H1 (cell line): ENCODE data around the gene BRAT1. TPM values are rescaled to one million over a fixed set of nuclear protein-coding genes. Genes with fewer than 3 reads are reported as not detected.

ENCODE experiments used
- CTCF ChIA-PET: fragments of 300-600 bp; sonication (Branson Sonifier 250); formaldehyde crosslinking; loops from one replicate; lab custom pipeline; 2021; ENCODE audit not compliant: partially characterized antibody; lab: Charles Lee
- POLR2A ChIA-PET: fragments of 300-600 bp; sonication (Branson Sonifier 250); formaldehyde crosslinking; loops from one replicate; lab custom pipeline; 2021; ENCODE audit warnings: inconsistent platforms; ENCODE audit not compliant: partially characterized antibody; lab: Charles Lee
- DNase-seq, 2 experiments: peaks; one replicate each; pipeline versions ENCODE4 v3.0.0 to v3.0.0-alpha.2; 2010 to 2022; ENCODE audit warnings: low spot score in 2 of 2, low read depth in 1 of 2, mixed read lengths in 1 of 2
- FAIRE-seq: peaks from 2 replicates; lab custom pipeline; 2011; peaks lifted over from hg19 to GRCh38; lab: Jason Lieb, UNC
- H2AFZ ChIP-seq: 2 replicates; pipeline ENCODE4 v1.8.1; 2012; ENCODE audit warnings: low read length, inconsistent platforms
- H2AK5ac ChIP-seq: 2 replicates; pipeline ENCODE4 v1.6.1; 2013; ENCODE audit warnings: low read depth, low read length
- H2BK120ac ChIP-seq: replicated peaks from 2 replicates; pipeline ENCODE3; 2013; ENCODE audit warnings: low read depth, low read length, inconsistent platforms
- H2BK12ac ChIP-seq: 2 replicates; pipeline ENCODE4 v1.6.1; 2013; ENCODE audit warnings: low read depth, low read length
- H2BK15ac ChIP-seq: 2 replicates; pipeline ENCODE4 v1.6.1; 2013; ENCODE audit warnings: low read length
- H2BK20ac ChIP-seq: 2 replicates; pipeline ENCODE4 v1.6.1; 2013; ENCODE audit warnings: low read length
- H2BK5ac ChIP-seq: 2 replicates; pipeline ENCODE4 v1.6.1; 2013; ENCODE audit warnings: low read depth, low read length
- H3K14ac ChIP-seq: 2 replicates; pipeline ENCODE4 v1.6.1; 2013; ENCODE audit warnings: inconsistent platforms; ENCODE audit not compliant: insufficient read length
- H3K18ac ChIP-seq: 2 replicates; pipeline ENCODE4 v1.6.1; 2013; ENCODE audit warnings: low read length; ENCODE audit errors: extremely low read depth
- H3K23ac ChIP-seq: 2 replicates; pipeline ENCODE4 v1.6.1; 2013; ENCODE audit warnings: inconsistent platforms; ENCODE audit not compliant: insufficient read length
- H3K23me2 ChIP-seq: 2 replicates; pipeline ENCODE4 v1.6.1; 2013; ENCODE audit warnings: low read depth, low read length
- H3K27ac ChIP-seq: 2 replicates; pipeline ENCODE4 v1.6.1; 2011; ENCODE audit warnings: low read depth, low read length, inconsistent platforms
- H3K27me3 ChIP-seq, 4 experiments: replicated peaks in 1 of 4; 1 replicate in 1 of 4; 2 replicates in 3 of 4; pipeline versions ENCODE4 v1.6.1 to v1.8.1; 2011 to 2013; ENCODE audit warnings: low read length in 3 of 4, mild to moderate bottlenecking in 3 of 4, inconsistent platforms in 2 of 4, mixed read lengths in 2 of 4, moderate library complexity in 1 of 4; ENCODE audit not compliant: control insufficient read depth in 3 of 4, insufficient read depth in 3 of 4; ENCODE audit errors: extremely low read depth in 1 of 4
- H3K36me3 ChIP-seq, 4 experiments: 2 replicates each; pipeline versions ENCODE4 v1.6.1 to v1.8.1; 2011 to 2013; ENCODE audit warnings: mild to moderate bottlenecking in 4 of 4, low read length in 3 of 4, moderate library complexity in 2 of 4, control low read depth in 1 of 4, inconsistent platforms in 1 of 4; ENCODE audit not compliant: insufficient read depth in 4 of 4, control insufficient read depth in 2 of 4
- H3K4ac ChIP-seq: replicated peaks from 2 replicates; pipeline ENCODE3; 2013; ENCODE audit warnings: low read length, low read depth, mixed read lengths, inconsistent platforms; ENCODE audit not compliant: insufficient read length
- H3K4me1 ChIP-seq, 4 experiments: replicated peaks in 1 of 4; 1 replicate in 1 of 4; 2 replicates in 3 of 4; pipeline versions ENCODE4 v1.6.1 to v1.8.1; 2011 to 2013; ENCODE audit warnings: low read length in 3 of 4, inconsistent platforms in 2 of 4, mixed read lengths in 1 of 4; ENCODE audit not compliant: insufficient read depth in 4 of 4, control insufficient read depth in 3 of 4
- H3K4me2 ChIP-seq, 2 experiments: 2 replicates each; pipeline versions ENCODE4 v1.6.1 to v1.8.1; 2011 to 2013; ENCODE audit warnings: low read depth in 2 of 2, low read length in 2 of 2, control low read depth in 1 of 2, inconsistent platforms in 1 of 2, mild to moderate bottlenecking in 1 of 2; ENCODE audit not compliant: insufficient read depth in 1 of 2
- H3K4me3 ChIP-seq, 4 experiments: fragments of 200-600, 300-600 bp in 1 of 4; sonication (generic), shearing (Covaris generic), sonication (Bioruptor Twin) in 1 of 4; 2 replicates each; pipeline versions ENCODE4 v1.5.1 to v1.8.1; 2011 to 2016; ENCODE audit warnings: low read length in 4 of 4, low read depth in 3 of 4, control low read depth in 2 of 4, inconsistent platforms in 2 of 4, mild to moderate bottlenecking in 2 of 4, mixed read lengths in 1 of 4, moderate library complexity in 1 of 4; ENCODE audit not compliant: insufficient read depth in 2 of 4; ENCODE audit errors: extremely low read depth in 1 of 4
- H3K56ac ChIP-seq: replicated peaks from 2 replicates; pipeline ENCODE3; 2013; ENCODE audit warnings: low read depth, mild to moderate bottlenecking, mixed read lengths, low read length, inconsistent platforms; ENCODE audit not compliant: insufficient read length
- H3K79me1 ChIP-seq: 2 replicates; pipeline ENCODE4 v1.6.1; 2013; ENCODE audit warnings: low read depth, low read length, control low read depth
- H3K79me2 ChIP-seq, 2 experiments: 2 replicates each; pipeline versions ENCODE4 v1.6.1 to v1.8.1; 2012 to 2013; ENCODE audit warnings: low read length in 2 of 2, mild to moderate bottlenecking in 2 of 2, inconsistent platforms in 1 of 2; ENCODE audit not compliant: insufficient read depth in 2 of 2, control insufficient read depth in 1 of 2
- H3K9ac ChIP-seq, 4 experiments: replicated peaks in 1 of 4; 1 replicate in 1 of 4; 2 replicates in 3 of 4; pipeline versions ENCODE4 v1.6.1 to v1.8.1; 2011 to 2013; ENCODE audit warnings: low read depth in 3 of 4, low read length in 3 of 4, control low read depth in 2 of 4, mild to moderate bottlenecking in 2 of 4, moderate library complexity in 2 of 4, inconsistent platforms in 1 of 4; ENCODE audit errors: extremely low read depth in 1 of 4
- H3K9me3 ChIP-seq, 2 experiments: 2 replicates each; pipeline versions ENCODE4 v1.6.1 to v1.8.1; 2012 to 2013; ENCODE audit warnings: mild to moderate bottlenecking in 2 of 2, moderate library complexity in 2 of 2, control low read depth in 1 of 2, inconsistent platforms in 1 of 2, low read depth in 1 of 2, low read length in 1 of 2, mixed read lengths in 1 of 2; ENCODE audit not compliant: insufficient read depth in 2 of 2
- H4K20me1 ChIP-seq, 2 experiments: replicated peaks in 1 of 2; 2 replicates each; pipeline versions ENCODE3 to v1.8.1; 2011 to 2013; ENCODE audit warnings: inconsistent platforms in 2 of 2, low read length in 2 of 2, mild to moderate bottlenecking in 1 of 2; ENCODE audit not compliant: insufficient read depth in 2 of 2, control insufficient read depth in 1 of 2
- H4K5ac ChIP-seq: 2 replicates; pipeline ENCODE4 v1.6.1; 2013; ENCODE audit warnings: low read length, low read depth, mixed read lengths, inconsistent platforms; ENCODE audit not compliant: insufficient read length
- H4K8ac ChIP-seq: 2 replicates; pipeline ENCODE4 v1.8.0; 2013; ENCODE audit warnings: mild to moderate bottlenecking, moderate library complexity, low read length, inconsistent platforms; ENCODE audit not compliant: insufficient read depth; ENCODE audit errors: extremely low read depth
- H4K91ac ChIP-seq: replicated peaks from 2 replicates; pipeline ENCODE3; 2013; ENCODE audit warnings: low read length, mixed read lengths, inconsistent platforms; ENCODE audit not compliant: insufficient read length
- ASH2L ChIP-seq: fragments of 200-600, 300-600 bp; sonication (generic); IDR thresholded peaks from one replicate; pipeline ENCODE4 v1.7.1; 2017; ENCODE audit warnings: low read length
- CHD2 ChIP-seq: IDR thresholded peaks from 2 replicates; pipeline ENCODE4 v1.6.1; 2012; ENCODE audit warnings: low read length, improper control_type of control experiment
- EGR1 ChIP-seq: IDR thresholded peaks from 2 replicates; pipeline ENCODE4 v1.6.1; 2011; ENCODE audit warnings: low read depth, low read length, borderline replicate concordance
- GABPA ChIP-seq: IDR thresholded peaks from 2 replicates; pipeline ENCODE4 v1.6.1; 2011; ENCODE audit warnings: mild to moderate bottlenecking, low read length, moderate library complexity, borderline replicate concordance; ENCODE audit not compliant: insufficient read depth
- KDM4A ChIP-seq: IDR thresholded peaks from one replicate; pipeline ENCODE4 v1.7.1; 2012; ENCODE audit warnings: low read depth, mild to moderate bottlenecking, moderate library complexity, low read length, inconsistent platforms; ENCODE audit not compliant: severe bottlenecking
- KDM5A ChIP-seq: fragments of 200-600 bp; IDR thresholded peaks from 2 replicates; pipeline ENCODE4 v1.7.1; 2012; ENCODE audit warnings: mild to moderate bottlenecking, low read length, inconsistent platforms, mixed read lengths
- NANOG ChIP-seq: IDR thresholded peaks from 2 replicates; pipeline ENCODE4 v1.6.1; 2011; ENCODE audit warnings: low read length, low read depth, mild to moderate bottlenecking, inconsistent platforms; ENCODE audit not compliant: insufficient read depth, poor library complexity, severe bottlenecking
- TAF7 ChIP-seq: optimal IDR thresholded peaks from 2 replicates; pipeline ENCODE3; 2011; ENCODE audit warnings: low read depth, mild to moderate bottlenecking, inconsistent platforms, low read length, moderate library complexity, borderline replicate concordance
- TCF12 ChIP-seq: IDR thresholded peaks from 2 replicates; pipeline ENCODE4 v1.6.1; 2011; ENCODE audit warnings: low read depth, mild to moderate bottlenecking, low read length
- WGBS, 2 experiments: shearing (Covaris generic) in 1 of 2; methylation state at CpG; one replicate each; pipeline versions ENCODE4 v1.1.6 to v1.1.7; 2013 to 2015; ENCODE audit warnings: low lambda C conversion rate in 2 of 2, mixed read lengths in 2 of 2, inconsistent platforms in 1 of 2, low coverage in 1 of 2, missing lambda C conversion rate in 1 of 2; ENCODE audit not compliant: insufficient replicate concordance in 2 of 2, insufficient coverage in 1 of 2, insufficient read length in 1 of 2; ENCODE audit errors: extremely low coverage in 1 of 2, missing lambda C conversion rate in 1 of 2; 5-methylcytosine and 5-hydroxymethylcytosine counted together
- polyA plus RNA-seq, 7 experiments: library from polyadenylated mRNA; depleted of rRNA in 3 of 7; stranded (reverse) in 5 of 7; unstranded in 2 of 7; fragments of >200 nt in 5 of 7; fragments of 200-250 nt in 2 of 7; gene quantifications; 1 replicate in 5 of 7; 2 replicates in 1 of 7; 4 replicates in 1 of 7; pipeline versions ENCODE4 v1.2.1 to v1.2.3, GENCODE V29; 2011 to 2013; ENCODE audit warnings: missing spikeins in 2 of 7, mixed read lengths in 2 of 7
- total RNA-seq: library from RNA; stranded (reverse); fragmentation: NEBNext Ultra II Directional; extraction: Animal tissue kit (Norgen Biotek cat#: 25700); gene quantifications from 2 replicates; pipeline ENCODE4 v1.2.1, GENCODE V29; 2021
- TF ChIP-seq, protein P1 (sequence below): IDR thresholded peaks from 2 replicates; pipeline ENCODE4 v1.6.1; 2012; ENCODE audit warnings: low read length, inconsistent platforms
- TF ChIP-seq, protein P2 (sequence below): IDR thresholded peaks from 2 replicates; pipeline ENCODE4 v1.6.1; 2011; ENCODE audit warnings: low read depth, mild to moderate bottlenecking, low read length; ENCODE audit not compliant: insufficient read depth

Gene BRAT1
- total and polyA plus RNA-seq, 2 of the 8 experiments (the other 6 are each of a cell fraction or from before 2014, with no cell fraction given): 36.8 to 42.3 TPM

DNA sequence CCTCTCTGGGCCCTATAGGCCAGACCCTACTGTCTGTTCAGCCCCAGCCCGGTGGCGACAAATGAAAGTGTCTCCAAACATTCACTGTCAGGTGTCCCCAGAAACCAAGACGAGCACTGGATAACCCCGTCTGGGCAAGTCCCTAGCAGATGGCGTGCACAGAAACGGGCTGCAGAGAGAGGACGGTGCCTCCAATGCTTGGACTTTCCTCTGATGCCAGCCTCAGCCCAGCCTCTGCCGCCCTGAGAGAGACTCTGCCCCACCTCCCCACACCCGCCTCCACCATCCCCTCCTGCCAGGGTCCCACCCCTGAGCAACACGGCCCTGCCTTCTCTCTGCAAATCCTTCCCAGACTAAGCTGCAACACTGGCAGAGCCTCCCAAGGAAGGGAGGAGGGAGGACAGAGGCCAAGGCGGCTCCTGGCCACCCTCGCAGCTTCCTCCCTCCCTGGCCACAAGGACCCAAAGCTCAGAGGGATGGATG is 43.1 kb downstream of the BRAT1 start:
- Histone ChIP-seq H3K23ac (no peak overlapping the region), H3K9me3 (no peaks in the 10 kb centered on the region), H3K14ac (no peak overlapping the region), H3K4me1 (peaks cover 0 to 15% (median 7%) of the 10 kb centered on the region in 4 experiments; a peak in 5 of 7 replicates), H3K4me3 (no peak overlapping the region), H3K4me2 (no peak overlapping the region), H3K79me2 (no peaks in the 10 kb centered on the region), H3K4ac (no peak overlapping the region), H3K79me1 (no peaks in the 10 kb centered on the region), H3K56ac (no peak overlapping the region), H2BK15ac (peak overlapping the region; percentile 2; the same call in 1 of the 2 replicates), H3K18ac (no peak overlapping the region), H2AK5ac (peak overlapping the region; percentile 17; the same call in 1 of the 2 replicates), H2BK20ac (no peak overlapping the region), H4K91ac (peak overlapping the region; percentile 4), H3K27ac (no peak overlapping the region), H4K8ac (no peak overlapping the region), H3K9ac (no peak overlapping the region), H2AFZ (no peak overlapping the region), H3K23me2 (peaks cover 12% of the 10 kb centered on the region; the same call in 1 of the 2 replicates), H2BK12ac (peak overlapping the region; percentile 80; the same call in 1 of the 2 replicates), H4K5ac (no peak overlapping the region), H2BK120ac (no peak overlapping the region), H3K36me3 (no peaks in the 10 kb centered on the region), H2BK5ac (no peak overlapping the region), H3K27me3 (peaks cover 0 to under 1% (median 0%) of the 10 kb centered on the region in 4 experiments; a peak in 1 of 7 replicates), H4K20me1 (peaks cover 0 to 4% of the 10 kb centered on the region in 2 experiments)
- ChIA-PET POLR2A (interaction anchor here (1.3 kb wide), 1 partner anchor 13 kb away, joined by 3 read pairs; no protein-coding TSS in a partner anchor), CTCF (interaction anchor here (1.2 to 1.7 kb wide), 3 partner anchors 9 to 23 kb away, joined by 3 to 5 read pairs (median 3); no protein-coding TSS in a partner anchor)
- WGBS, 2 experiments: 87% methylated on average over 8 of the region's 12 CpGs; no CpG with 5 or more reads in 1 of the 2 experiments
- FAIRE-seq (no peak), DNase-seq (no peak)
- TF ChIP-seq TCF12 (no peak), NANOG (no peak), EGR1 (no peak), TAF7 (no peak), GABPA (no peak), ASH2L (no peak), KDM4A (no peak), CHD2 (no peak), KDM5A (no peak)
- TF ChIP-seq, protein P1, sequence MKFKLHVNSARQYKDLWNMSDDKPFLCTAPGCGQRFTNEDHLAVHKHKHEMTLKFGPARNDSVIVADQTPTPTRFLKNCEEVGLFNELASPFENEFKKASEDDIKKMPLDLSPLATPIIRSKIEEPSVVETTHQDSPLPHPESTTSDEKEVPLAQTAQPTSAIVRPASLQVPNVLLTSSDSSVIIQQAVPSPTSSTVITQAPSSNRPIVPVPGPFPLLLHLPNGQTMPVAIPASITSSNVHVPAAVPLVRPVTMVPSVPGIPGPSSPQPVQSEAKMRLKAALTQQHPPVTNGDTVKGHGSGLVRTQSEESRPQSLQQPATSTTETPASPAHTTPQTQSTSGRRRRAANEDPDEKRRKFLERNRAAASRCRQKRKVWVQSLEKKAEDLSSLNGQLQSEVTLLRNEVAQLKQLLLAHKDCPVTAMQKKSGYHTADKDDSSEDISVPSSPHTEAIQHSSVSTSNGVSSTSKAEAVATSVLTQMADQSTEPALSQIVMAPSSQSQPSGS: no peak
- TF ChIP-seq, protein P2, sequence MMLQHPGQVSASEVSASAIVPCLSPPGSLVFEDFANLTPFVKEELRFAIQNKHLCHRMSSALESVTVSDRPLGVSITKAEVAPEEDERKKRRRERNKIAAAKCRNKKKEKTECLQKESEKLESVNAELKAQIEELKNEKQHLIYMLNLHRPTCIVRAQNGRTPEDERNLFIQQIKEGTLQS: no peak
